Limb (tissue), 2 donors: ENCODE results near the gene HEG1.
A peak's percentile ranks its signal among the peaks of the same experiment; 100 is the strongest.

Experiments used
- DNase-seq, 2 donors: peaks; one replicate each; pipeline ENCODE4 v3.0.0-alpha.2; 2016; ENCODE audit errors: extremely low spot score in 2 of 2

Gene HEG1

GRCh38 chr3:125072749-125073389 lies 17.1 kb upstream of the HEG1 start:
- no peak for DNase-seq

- DNase-seq: no peak
Measured at GRCh38 chr3:125072301-125072700, 16.5 kb upstream of the HEG1 start.

- DNase-seq: no peak
Measured at GRCh38 chr3:125069968-125070745, 14.4 kb upstream of the HEG1 start.

- no peak for DNase-seq
Measured at GRCh38 chr3:125069452-125069851, 13.7 kb upstream of the HEG1 start.

GRCh38 chr3:125068265-125068664 lies 12.5 kb upstream of the HEG1 start:
- no peak for DNase-seq

GRCh38 chr3:125067225-125067624 lies 11.4 kb upstream of the HEG1 start:
- no peak for DNase-seq

GRCh38 chr3:125062904-125063618 lies 7.3 kb upstream of the HEG1 start:
- DNase-seq: no peak

GRCh38 chr3:125061646-125062045 lies 5.8 kb upstream of the HEG1 start:
- no peak for DNase-seq

GRCh38 chr3:125061170-125061569 lies 5.4 kb upstream of the HEG1 start:
- DNase-seq: peak in 1 of 2 donors; percentile 26

GRCh38 chr3:125059488-125060245 lies 3.9 kb upstream of the HEG1 start:
- no peak for DNase-seq

GRCh38 chr3:125058959-125059358 lies 3.2 kb upstream of the HEG1 start:
- DNase-seq: no peak

GRCh38 chr3:125058529-125058928 lies 2.7 kb upstream of the HEG1 start:
- no peak for DNase-seq

- no peak for DNase-seq
Measured at GRCh38 chr3:125057186-125057850, 1.5 kb upstream of the HEG1 start.

GRCh38 chr3:125055331-125055912 lies 375 bp downstream of the HEG1 start:
- peak in 1 of 2 donors; percentile 70 for DNase-seq

- DNase-seq: no peak
Measured at GRCh38 chr3:125054449-125055329, 1.1 kb downstream of the HEG1 start.

- no peak for DNase-seq
Measured at GRCh38 chr3:125054062-125054448, 1.7 kb downstream of the HEG1 start.

GRCh38 chr3:125053304-125053699 lies 2.5 kb downstream of the HEG1 start:
- DNase-seq: no peak

GRCh38 chr3:125052624-125053303 lies 3.0 kb downstream of the HEG1 start:
- no peak for DNase-seq
